ENCODE measurements around the gene FADS6.
"Not testable (repeated sequence)": the region's sequence is repeated elsewhere in the genome, so short reads cannot be mapped to it uniquely, and the experiment has no call there.

Gene FADS6

GRCh38 chr17:74921026-74921681 lies 27.7 kb upstream of the FADS6 start:
- DNase-seq (ENCODE audit: low read depth) = no peak

GRCh38 chr17:74920642-74921025 lies 27.2 kb upstream of the FADS6 start:
- no peak for DNase-seq (ENCODE audit: low read depth)

DNA sequence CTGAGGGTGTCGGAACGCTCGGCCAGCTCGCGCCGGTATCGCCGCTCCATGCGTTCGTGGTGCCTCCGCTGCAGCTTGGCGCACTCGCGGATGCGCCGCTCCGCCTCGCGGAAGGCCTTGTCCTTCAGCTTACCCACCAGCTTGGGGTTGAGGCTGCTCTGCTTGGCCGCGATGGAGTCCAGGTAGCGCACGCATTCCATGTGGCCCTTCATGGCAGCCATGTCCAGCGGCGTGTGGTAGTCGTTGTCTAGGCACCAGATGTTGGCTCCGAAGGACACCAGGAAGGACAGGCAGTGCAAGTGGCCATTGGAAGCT lies 26.8 kb upstream of the FADS6 start:
- no peak for DNase-seq (ENCODE audit: low read depth)

DNA sequence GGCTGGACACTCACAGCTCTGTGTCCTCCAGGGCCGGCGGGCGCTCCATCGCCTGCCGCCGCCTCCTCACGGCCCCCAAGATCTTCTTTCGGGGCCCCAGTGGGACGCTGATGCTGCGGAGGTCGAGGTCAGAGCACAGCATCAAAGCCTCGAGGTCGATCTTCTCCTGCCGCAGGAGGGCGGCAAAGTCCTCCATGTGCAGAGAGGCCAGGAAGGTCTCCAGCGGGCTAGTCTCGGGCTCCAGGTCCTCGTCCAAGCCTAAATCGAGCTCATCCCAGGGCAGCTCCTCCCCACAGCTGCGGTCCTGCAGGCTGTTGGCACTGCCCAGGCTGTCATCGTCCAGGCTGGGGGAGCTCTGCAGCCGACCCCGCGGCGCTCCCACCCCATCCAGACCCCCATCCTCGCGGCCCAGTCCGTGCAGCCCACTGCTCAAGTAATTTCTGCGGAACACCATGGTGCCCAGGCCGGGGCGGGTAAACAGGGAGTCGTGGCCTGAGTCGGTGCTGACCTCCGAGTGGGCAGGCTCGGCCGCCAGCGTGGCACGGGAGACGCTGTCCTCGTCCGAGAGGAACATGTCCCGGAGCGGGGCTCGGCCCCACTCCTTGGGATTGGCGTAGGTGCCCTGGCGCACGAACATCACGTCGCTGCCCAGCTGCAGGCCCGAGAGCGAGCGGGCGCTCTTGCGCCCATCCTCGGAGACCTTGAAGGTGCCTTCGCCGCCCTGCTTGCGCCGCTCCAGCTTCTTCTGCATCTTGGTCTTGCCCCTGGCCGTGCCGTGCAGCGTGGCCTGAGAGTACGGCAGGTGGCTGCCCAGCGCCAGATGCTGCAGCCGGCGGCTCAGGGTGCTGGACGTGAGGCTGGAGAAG lies 26.2 kb upstream of the FADS6 start:
- no peak for DNase-seq (ENCODE audit: low read depth)

- no peak for DNase-seq (ENCODE audit: low read depth)
Measured at GRCh38 chr17:74918906-74919305, 25.5 kb upstream of the FADS6 start.

GRCh38 chr17:74917430-74917829 lies 24.0 kb upstream of the FADS6 start:
- DNase-seq (ENCODE audit: low read depth) = no peak

- DNase-seq (ENCODE audit: low read depth) = no peak
Measured at GRCh38 chr17:74916851-74917199, 23.4 kb upstream of the FADS6 start.

- DNase-seq (ENCODE audit: low read depth) = no peak
Measured at GRCh38 chr17:74916136-74916850, 22.9 kb upstream of the FADS6 start.

DNA sequence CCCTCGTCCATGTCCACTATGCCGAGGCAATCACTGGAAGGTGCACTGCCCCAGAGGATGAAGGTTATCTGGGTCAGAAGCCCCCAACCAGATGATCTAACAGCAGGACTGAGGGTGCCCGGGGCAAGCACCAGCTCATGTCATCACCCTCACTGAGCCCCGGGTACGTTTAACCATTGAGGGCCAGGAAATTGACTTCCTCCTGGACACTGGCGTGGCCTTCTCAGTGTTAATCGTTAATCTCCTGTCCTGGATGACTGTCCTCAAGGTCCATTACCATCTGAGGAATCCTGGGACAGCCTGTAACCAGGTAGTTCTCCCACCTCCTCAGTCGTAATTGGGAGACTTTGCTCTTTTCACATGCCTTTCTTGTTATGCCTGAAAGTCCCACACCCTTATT lies 18.0 kb upstream of the FADS6 start:
- not testable (repeated sequence) for DNase-seq (ENCODE audit: low read depth)

DNA sequence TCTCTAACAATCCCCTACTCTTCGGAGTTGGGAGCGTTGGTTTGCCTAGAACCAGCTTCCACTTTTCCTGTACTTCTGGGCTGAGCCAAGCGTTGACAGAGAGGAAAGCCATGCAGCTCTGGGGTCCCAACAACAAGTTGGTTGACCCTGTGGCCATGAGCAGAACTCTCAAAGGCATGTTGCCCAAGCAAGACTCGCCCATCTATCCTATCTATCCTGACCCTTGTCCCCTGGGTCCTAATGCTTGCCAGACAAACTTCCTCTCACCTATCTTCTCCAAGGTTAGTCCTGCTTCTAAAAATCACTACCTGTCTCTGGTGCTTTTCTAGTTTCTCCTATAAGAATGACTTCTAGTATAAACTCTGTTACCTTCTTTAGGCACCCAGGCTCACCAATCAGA lies 15.7 kb upstream of the FADS6 start:
- not testable (repeated sequence) for DNase-seq (ENCODE audit: low read depth)

GRCh38 chr17:74907012-74907411 lies 13.6 kb upstream of the FADS6 start:
- no peak for DNase-seq (ENCODE audit: low read depth)

GRCh38 chr17:74906214-74906793 lies 12.9 kb upstream of the FADS6 start:
- DNase-seq (ENCODE audit: low read depth) = not testable (repeated sequence)

DNA sequence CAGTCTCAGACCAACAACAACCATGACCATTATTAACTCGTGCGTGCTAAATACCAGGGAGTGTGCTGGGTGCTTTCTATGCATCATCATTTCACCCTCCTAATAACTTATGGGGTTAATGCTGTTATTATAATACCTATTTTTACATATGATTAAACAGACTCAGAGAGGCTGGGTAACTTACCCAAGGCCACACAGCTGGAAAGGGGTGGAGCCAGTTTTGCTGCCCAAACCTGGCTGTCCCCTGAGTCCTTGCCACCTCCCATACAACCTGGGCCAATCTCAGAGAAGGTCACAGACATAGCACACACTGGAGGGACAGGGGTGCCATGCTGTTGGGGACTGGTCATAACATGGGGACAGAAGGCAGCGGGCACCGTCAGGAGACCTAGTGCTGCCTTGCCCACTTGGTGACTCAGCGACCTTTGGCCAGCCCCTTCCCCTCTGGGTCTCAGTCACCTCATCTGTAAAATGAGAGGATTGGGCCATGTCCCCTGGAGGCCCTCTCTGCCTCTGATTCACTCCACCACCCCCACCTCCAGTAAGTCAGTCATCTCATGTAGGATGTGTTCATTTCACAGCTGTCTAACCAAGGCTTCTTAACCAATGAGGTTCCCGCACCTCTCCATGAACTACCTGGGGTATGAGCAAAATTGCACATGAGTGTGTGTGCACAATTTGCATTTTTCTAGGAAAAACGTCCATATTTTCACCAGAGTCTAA lies 11.4 kb upstream of the FADS6 start:
- DNase-seq (ENCODE audit: low read depth) = no peak

DNA sequence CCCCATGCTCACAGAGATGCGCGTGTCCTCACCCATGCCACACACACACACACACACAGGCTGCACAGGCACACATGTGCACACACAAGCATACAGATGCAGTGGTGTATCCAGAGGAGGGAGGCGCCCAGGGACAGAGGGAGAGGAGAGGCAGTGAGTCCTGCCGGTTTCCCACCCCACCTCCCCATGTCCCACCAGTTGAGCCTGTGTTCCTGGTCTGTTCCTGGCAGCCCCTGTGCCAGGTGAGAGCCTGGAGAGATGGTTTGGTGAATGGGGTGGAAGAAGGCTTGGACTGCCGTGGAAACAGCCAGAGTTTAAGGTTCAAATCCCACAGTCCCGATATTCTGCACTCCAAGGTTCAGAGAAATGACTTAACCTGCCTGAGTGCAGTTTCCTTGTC lies 10.2 kb upstream of the FADS6 start:
- no peak for DNase-seq (ENCODE audit: low read depth)

- no peak for DNase-seq (ENCODE audit: low read depth)
Measured at GRCh38 chr17:74903034-74903433, 9.6 kb upstream of the FADS6 start.

DNA sequence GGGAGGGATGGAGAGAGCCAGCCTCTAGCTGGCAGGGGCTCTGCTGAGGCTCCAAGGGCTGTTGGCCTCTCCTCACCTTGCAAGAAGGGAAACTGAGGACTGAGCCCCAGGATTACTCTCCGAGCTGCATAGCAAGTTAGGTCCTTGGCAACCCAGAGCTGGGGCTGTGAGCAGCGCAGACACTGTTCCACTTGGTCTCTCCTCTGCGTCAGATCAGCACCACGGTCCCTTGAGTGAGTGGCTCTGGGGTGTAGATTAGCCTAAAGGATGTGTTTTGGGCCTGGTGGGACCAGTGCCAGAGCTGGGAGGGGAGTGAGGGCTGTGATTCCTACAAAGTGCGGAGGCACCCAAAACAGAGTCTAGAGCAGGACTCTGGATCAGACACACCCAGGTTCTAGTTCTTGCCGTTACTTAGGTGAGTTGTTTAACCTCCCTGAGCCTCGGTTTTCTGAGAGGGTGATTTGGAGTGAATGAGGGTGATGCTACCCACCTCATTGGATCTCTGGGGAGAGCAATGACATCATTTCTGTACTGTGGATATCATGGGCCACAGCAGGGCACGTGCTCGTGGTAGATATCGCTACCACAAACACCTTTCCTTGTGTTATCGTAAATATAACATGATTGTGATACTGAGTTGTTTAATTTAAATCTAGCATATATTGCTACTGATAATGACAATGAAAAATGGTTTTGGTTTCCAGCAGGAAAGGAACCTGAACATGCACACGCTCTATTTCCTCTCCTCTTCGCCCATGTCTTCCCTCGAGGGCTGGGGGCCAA lies 8.1 kb upstream of the FADS6 start:
- no peak for DNase-seq (ENCODE audit: low read depth)

DNA sequence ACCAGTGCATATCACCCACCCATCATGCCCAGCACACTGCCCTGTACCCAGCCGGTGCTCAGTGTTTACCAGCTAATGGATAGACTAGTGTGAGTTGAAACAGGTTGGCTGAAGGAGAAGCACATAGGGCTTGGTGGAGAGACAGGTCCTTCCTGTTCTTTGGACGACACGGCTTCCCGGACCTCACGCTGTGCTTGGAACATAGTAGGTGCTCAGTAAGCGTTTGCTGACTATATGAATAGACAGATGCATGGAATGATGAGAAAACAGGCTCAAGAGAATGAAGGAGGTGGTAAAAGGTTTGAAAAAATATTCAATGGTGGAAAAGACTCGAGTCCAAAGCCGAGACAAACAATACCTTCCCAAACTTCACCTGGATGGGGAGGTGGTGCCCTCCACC lies 6.8 kb upstream of the FADS6 start:
- DNase-seq (ENCODE audit: low read depth) = no peak

DNA sequence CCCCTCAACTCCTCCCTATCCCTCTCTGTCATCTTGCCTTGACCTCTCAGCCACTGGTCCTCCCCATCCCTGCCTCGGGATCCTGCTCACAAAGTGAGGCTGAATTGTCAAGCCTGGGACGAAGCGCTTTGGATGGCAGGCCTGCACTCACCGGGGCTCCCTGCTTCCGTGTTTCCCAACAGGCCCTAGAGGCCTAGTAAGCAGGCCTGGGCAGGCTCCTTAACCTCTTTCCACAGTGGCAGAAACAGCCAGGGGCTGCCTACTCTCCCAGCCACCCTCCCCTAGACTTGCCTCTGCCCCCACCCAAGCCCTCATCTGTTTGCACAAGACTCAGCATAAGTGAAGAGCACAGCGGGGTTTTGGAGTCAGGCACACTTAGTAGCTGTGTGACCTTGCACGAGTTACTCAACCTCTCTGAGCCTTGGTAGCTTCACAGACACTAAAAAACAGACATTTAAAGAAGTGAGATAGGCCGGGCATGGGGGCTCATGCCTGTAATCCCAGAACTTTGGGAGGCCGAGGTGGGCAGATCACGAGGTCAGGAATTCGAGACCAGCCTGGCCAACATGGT lies 5.0 kb upstream of the FADS6 start:
- DNase-seq (ENCODE audit: low read depth) = no peak

- no peak for DNase-seq (ENCODE audit: low read depth)
Measured at GRCh38 chr17:74893936-74894671, 671 bp upstream of the FADS6 start.
